CD4-positive, CD25-positive, alpha-beta regulatory T cell (primary cell): ENCODE results near the gene SUSD4. TPM values are rescaled to one million over a fixed set of nuclear protein-coding genes. Genes with fewer than 3 reads are reported as not detected.

Experiments
- ATAC-seq, 2 donors: fragments of 150-1000 bp; cut with Tn5 transposase; one replicate each; pipeline ENCODE4 v1.10.0; 2021; ENCODE audit warnings: low read depth in 2 of 2, moderate number of reproducible peaks in 2 of 2, moderate library complexity in 1 of 2
- DNase-seq, 3 donors: peaks; one replicate each; pipeline versions ENCODE4 v3.0.0 to v3.0.0-alpha.2; 2012 to 2022; ENCODE audit warnings: mixed read lengths in 1 of 3
- H3K27ac ChIP-seq: one replicate; pipeline ENCODE4 v1.7.0; 2013; ENCODE audit warnings: mild to moderate bottlenecking, low read length; ENCODE audit not compliant: insufficient read depth, poor library complexity, severe bottlenecking
- H3K27me3 ChIP-seq: one replicate; pipeline ENCODE4 v1.7.0; 2013; ENCODE audit warnings: low read length; ENCODE audit not compliant: control insufficient read depth, insufficient read depth
- H3K36me3 ChIP-seq: one replicate; pipeline ENCODE4 v1.7.0; 2013; ENCODE audit warnings: mild to moderate bottlenecking, low read length, moderate library complexity; ENCODE audit not compliant: control insufficient read depth, insufficient read depth
- H3K4me1 ChIP-seq: 2 replicates; pipeline ENCODE4 v1.7.0; 2013; ENCODE audit warnings: mild to moderate bottlenecking, low read length; ENCODE audit not compliant: insufficient read depth, control insufficient read depth, poor library complexity, severe bottlenecking
- H3K4me3 ChIP-seq: one replicate; pipeline ENCODE4 v1.7.0; 2013; ENCODE audit warnings: low read depth, mild to moderate bottlenecking, low read length, moderate library complexity
- H3K9me3 ChIP-seq, 2 experiments: 1 replicate in 1 of 2; 2 replicates in 1 of 2; pipeline ENCODE4 v1.7.0; 2013; ENCODE audit warnings: low read length in 2 of 2, mild to moderate bottlenecking in 1 of 2, moderate library complexity in 1 of 2; ENCODE audit not compliant: control insufficient read depth in 2 of 2
- H3K27ac Mint-ChIP-seq, 3 donors: one replicate each; pipeline ENCODE4 v1.8.0; 2020 to 2022; ENCODE audit warnings: mild to moderate bottlenecking in 3 of 3, mixed read lengths in 3 of 3, moderate library complexity in 2 of 3
- H3K27me3 Mint-ChIP-seq: one replicate; pipeline ENCODE4 v1.8.0; 2022; ENCODE audit warnings: mild to moderate bottlenecking, mixed read lengths
- H3K36me3 Mint-ChIP-seq: one replicate; pipeline ENCODE4 v1.8.0; 2020; ENCODE audit warnings: mixed read lengths
- H3K4me1 Mint-ChIP-seq, 4 donors: one replicate each; pipeline ENCODE4 v1.8.0; 2020 to 2022; ENCODE audit warnings: mixed read lengths in 4 of 4, mild to moderate bottlenecking in 1 of 4
- H3K4me3 Mint-ChIP-seq, 4 donors: one replicate each; pipeline ENCODE4 v1.8.0; 2020 to 2022; ENCODE audit warnings: mild to moderate bottlenecking in 4 of 4, mixed read lengths in 4 of 4, moderate library complexity in 3 of 4
- H3K9me3 Mint-ChIP-seq, 7 donors: one replicate each; pipeline ENCODE4 v1.8.0; 2020 to 2022; ENCODE audit warnings: mixed read lengths in 7 of 7, mild to moderate bottlenecking in 3 of 7, moderate library complexity in 2 of 7
- polyA plus RNA-seq, 4 donors: library from polyadenylated mRNA; unstranded; fragments of 300-500 nt; fragmentation: Illumina TruSeq; gene quantifications; one replicate each; pipeline ENCODE4 v1.2.3, GENCODE V29; 2021
- total RNA-seq: library from RNA; stranded (reverse); gene quantifications from one replicate; pipeline ENCODE4 v1.2.3, GENCODE V29; 2022

Gene SUSD4
- total and polyA plus RNA-seq, 5 donors from 2014 or later, result 2.4 to 6.5 (median 5.0) TPM

GRCh38 chr1:223315665-223316064 is 48.3 kb downstream of the SUSD4 start:
- no peaks in the 10 kb centered on the region for H3K27me3 ChIP-seq
- Mint-ChIP-seq H3K4me1 (peaks cover 0 to 5% (median 2%) of the 10 kb centered on the region in 4 donors), H3K27me3 (peaks cover 8% of the 10 kb centered on the region), H3K36me3 (no peaks in the 10 kb centered on the region), H3K4me3 (no peak overlapping the region), H3K9me3 (peaks cover 0 to 2% (median 0%) of the 10 kb centered on the region in 7 donors), H3K27ac (no peak overlapping the region)
- no peaks in the 10 kb centered on the region for H3K36me3 ChIP-seq
- no peaks in the 10 kb centered on the region for H3K9me3 ChIP-seq
- H3K27ac ChIP-seq, result no peak overlapping the region
- no peaks in the 10 kb centered on the region for H3K4me1 ChIP-seq
- no peak for ATAC-seq
- no peak for DNase-seq
- no peak overlapping the region for H3K4me3 ChIP-seq

- Histone ChIP-seq H3K9me3 (no peaks in the 10 kb centered on the region), H3K27ac (no peak overlapping the region), H3K4me1 (no peaks in the 10 kb centered on the region), H3K36me3 (no peaks in the 10 kb centered on the region), H3K27me3 (no peaks in the 10 kb centered on the region), H3K4me3 (no peak overlapping the region)
- Mint-ChIP-seq H3K4me1 (peaks cover 0 to 9% (median 2%) of the 10 kb centered on the region in 4 donors), H3K27me3 (peaks cover 8% of the 10 kb centered on the region), H3K27ac (peak overlapping the region in 1 of 3 donors; percentile 1), H3K9me3 (peaks cover 0 to 2% (median 0%) of the 10 kb centered on the region in 7 donors), H3K4me3 (no peak overlapping the region), H3K36me3 (no peaks in the 10 kb centered on the region)
- ATAC-seq, result no peak
- DNase-seq, result no peak
These were observed 50.6 kb downstream of the SUSD4 start for GRCh38 chr1:223313415-223313754.

GRCh38 chr1:223312705-223313414 is 51.1 kb downstream of the SUSD4 start:
- no peaks in the 10 kb centered on the region for H3K9me3 ChIP-seq
- H3K27ac ChIP-seq, result no peak overlapping the region
- peaks cover 0 to 2% (median 0%) of the 10 kb centered on the region in 7 donors for H3K9me3 Mint-ChIP-seq
- H3K36me3 ChIP-seq, result no peaks in the 10 kb centered on the region
- no peak overlapping the region for H3K4me3 Mint-ChIP-seq
- DNase-seq (no peak), ATAC-seq (no peak)
- no peaks in the 10 kb centered on the region for H3K4me1 ChIP-seq
- peaks cover 8% of the 10 kb centered on the region for H3K27me3 Mint-ChIP-seq
- H3K27ac Mint-ChIP-seq, result no peak overlapping the region
- no peaks in the 10 kb centered on the region for H3K36me3 Mint-ChIP-seq
- peaks cover 0 to 12% (median 4%) of the 10 kb centered on the region in 4 donors for H3K4me1 Mint-ChIP-seq
- H3K27me3 ChIP-seq, result no peaks in the 10 kb centered on the region
- H3K4me3 ChIP-seq, result no peak overlapping the region

- Histone ChIP-seq H3K9me3 (no peaks in the 10 kb centered on the region), H3K36me3 (no peaks in the 10 kb centered on the region), H3K27me3 (no peaks in the 10 kb centered on the region), H3K27ac (no peak overlapping the region), H3K4me3 (no peak overlapping the region), H3K4me1 (no peaks in the 10 kb centered on the region)
- DNase-seq, result no peak
- peaks cover 0 to 12% (median 4%) of the 10 kb centered on the region in 4 donors for H3K4me1 Mint-ChIP-seq
- no peak overlapping the region for H3K27ac Mint-ChIP-seq
- peaks cover 8% of the 10 kb centered on the region for H3K27me3 Mint-ChIP-seq
- no peak for ATAC-seq
- H3K36me3 Mint-ChIP-seq, result no peaks in the 10 kb centered on the region
- no peak overlapping the region for H3K4me3 Mint-ChIP-seq
- H3K9me3 Mint-ChIP-seq, result peaks cover 0 to 2% (median 0%) of the 10 kb centered on the region in 7 donors
These were observed 51.7 kb downstream of the SUSD4 start for GRCh38 chr1:223312273-223312672.

- H3K4me1 Mint-ChIP-seq, result peaks cover 0 to 12% (median 4%) of the 10 kb centered on the region in 4 donors
- Histone ChIP-seq H3K36me3 (no peaks in the 10 kb centered on the region), H3K4me1 (no peaks in the 10 kb centered on the region), H3K27ac (no peak overlapping the region), H3K4me3 (no peak overlapping the region), H3K27me3 (no peaks in the 10 kb centered on the region), H3K9me3 (no peaks in the 10 kb centered on the region)
- H3K36me3 Mint-ChIP-seq, result no peaks in the 10 kb centered on the region
- peaks cover 0 to 2% (median 0%) of the 10 kb centered on the region in 7 donors for H3K9me3 Mint-ChIP-seq
- H3K4me3 Mint-ChIP-seq, result no peak overlapping the region
- no peak for DNase-seq
- no peak overlapping the region for H3K27ac Mint-ChIP-seq
- no peak for ATAC-seq
- peaks cover 8% of the 10 kb centered on the region for H3K27me3 Mint-ChIP-seq
These were observed 52.1 kb downstream of the SUSD4 start for GRCh38 chr1:223311826-223312225.

- no peak for ATAC-seq
- Histone ChIP-seq H3K9me3 (no peaks in the 10 kb centered on the region), H3K4me1 (no peaks in the 10 kb centered on the region), H3K27me3 (no peaks in the 10 kb centered on the region), H3K27ac (no peak overlapping the region), H3K4me3 (no peak overlapping the region), H3K36me3 (no peaks in the 10 kb centered on the region)
- Mint-ChIP-seq H3K27me3 (peaks cover 2% of the 10 kb centered on the region), H3K4me3 (no peak overlapping the region), H3K4me1 (peaks cover 0 to 9% (median 2%) of the 10 kb centered on the region in 4 donors), H3K36me3 (peaks cover 5% of the 10 kb centered on the region), H3K27ac (peak overlapping the region in 1 of 3 donors; percentile 44), H3K9me3 (peaks cover 0 to 6% (median 3%) of the 10 kb centered on the region in 7 donors)
- peak in 1 of 3 donors; percentile 20 for DNase-seq
These were observed 55.8 kb downstream of the SUSD4 start for GRCh38 chr1:223308136-223308535.

- Mint-ChIP-seq H3K27me3 (no peaks in the 10 kb centered on the region), H3K4me1 (peaks cover 0 to 10% (median 2%) of the 10 kb centered on the region in 4 donors), H3K4me3 (no peak overlapping the region), H3K36me3 (peaks cover 5% of the 10 kb centered on the region), H3K27ac (no peak overlapping the region), H3K9me3 (peaks cover 0 to 6% (median 3%) of the 10 kb centered on the region in 7 donors)
- no peaks in the 10 kb centered on the region for H3K36me3 ChIP-seq
- no peaks in the 10 kb centered on the region for H3K27me3 ChIP-seq
- no peak overlapping the region for H3K4me3 ChIP-seq
- DNase-seq, result no peak
- no peak for ATAC-seq
- H3K9me3 ChIP-seq, result no peaks in the 10 kb centered on the region
- H3K4me1 ChIP-seq, result no peaks in the 10 kb centered on the region
- no peak overlapping the region for H3K27ac ChIP-seq
These were observed 56.4 kb downstream of the SUSD4 start for GRCh38 chr1:223307544-223307943.

GRCh38 chr1:223304931-223305330 is 59.0 kb downstream of the SUSD4 start:
- H3K4me3 ChIP-seq, result no peak overlapping the region
- DNase-seq (no peak), ATAC-seq (no peak)
- no peaks in the 10 kb centered on the region for H3K36me3 ChIP-seq
- H3K27me3 ChIP-seq, result no peaks in the 10 kb centered on the region
- H3K27me3 Mint-ChIP-seq, result no peaks in the 10 kb centered on the region
- H3K9me3 ChIP-seq, result no peaks in the 10 kb centered on the region
- no peaks in the 10 kb centered on the region for H3K4me1 ChIP-seq
- H3K4me1 Mint-ChIP-seq, result peaks cover 0 to 21% (median 7%) of the 10 kb centered on the region in 4 donors
- no peak overlapping the region for H3K27ac Mint-ChIP-seq
- peaks cover 0 to 6% (median 3%) of the 10 kb centered on the region in 7 donors for H3K9me3 Mint-ChIP-seq
- H3K27ac ChIP-seq, result no peak overlapping the region
- peaks cover 5% of the 10 kb centered on the region for H3K36me3 Mint-ChIP-seq
- H3K4me3 Mint-ChIP-seq, result no peak overlapping the region
